Anterior cingulate cortex (tissue), 58 donors: ENCODE results near the gene GFRA3.
A peak's percentile ranks its signal among the peaks of the same experiment; 100 is the strongest.
"Not testable (repeated sequence)": the region's sequence is repeated elsewhere in the genome, so short reads cannot be mapped to it uniquely, and the experiment has no call there.

Source experiments
- DNase-seq, 58 donors: peaks; one replicate each; lab custom pipeline; 2025; lab: John Stamatoyannopoulos, UW

The GFRA3 gene

DNA sequence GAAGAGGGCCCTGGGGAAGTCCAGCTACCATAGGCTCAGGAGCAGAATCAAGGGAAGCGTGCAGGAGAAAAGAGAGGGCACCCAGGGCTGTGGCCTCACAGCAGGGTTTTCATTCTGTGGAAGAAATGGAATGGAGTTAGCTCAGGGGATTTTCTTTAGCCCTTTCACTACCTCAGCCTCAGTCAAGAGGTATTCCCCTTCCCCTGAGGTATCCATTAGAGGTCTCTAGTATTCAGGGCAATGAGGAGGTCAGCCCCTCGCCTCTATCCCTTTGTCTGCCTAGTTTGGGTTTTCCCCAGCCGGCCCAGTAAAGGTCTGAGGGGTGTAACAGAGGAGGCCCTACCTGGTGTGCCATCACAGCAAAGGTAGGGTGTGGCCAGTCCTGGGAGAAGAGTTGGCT, 21.5 kb downstream of the GFRA3 start:
- no peak for DNase-seq

DNA sequence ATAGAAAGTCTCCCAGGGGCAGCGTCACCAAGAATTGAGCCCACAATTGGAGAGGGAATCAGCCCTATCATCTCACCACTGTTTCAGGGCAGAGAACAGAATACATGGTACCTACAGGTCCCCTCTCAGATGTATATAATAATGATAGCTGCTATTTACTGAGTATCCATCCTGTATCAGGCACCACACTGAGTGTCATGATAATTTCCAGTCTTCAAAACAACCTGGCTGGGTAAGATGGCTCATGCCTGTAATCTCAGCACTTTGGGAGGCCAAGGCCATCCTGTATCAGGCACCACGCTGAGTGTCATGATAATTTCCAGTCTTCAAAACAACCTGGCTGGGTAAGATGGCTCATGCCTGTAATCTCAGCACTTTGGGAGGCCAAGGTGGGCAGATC, 26.6 kb downstream of the GFRA3 start:
- DNase-seq: not testable (repeated sequence)

DNA sequence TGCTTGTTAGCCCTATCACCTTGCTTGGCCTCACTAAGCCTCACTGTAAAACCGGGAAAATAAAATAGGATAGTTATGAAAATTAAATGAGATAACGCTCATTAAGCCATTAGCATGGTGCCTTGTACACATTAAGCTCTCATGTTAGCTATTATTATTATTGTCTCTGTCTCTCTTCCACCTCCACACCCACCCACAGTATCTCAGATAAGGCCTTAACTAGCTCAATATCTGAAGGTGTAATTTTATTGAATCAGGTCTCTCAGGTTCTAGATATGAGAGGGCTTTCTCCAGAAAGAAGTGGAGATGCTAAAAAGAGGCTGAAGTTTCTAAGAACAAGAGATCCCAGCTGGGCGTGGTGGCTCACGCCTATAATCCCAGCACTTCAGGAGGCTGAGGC, 27.6 kb downstream of the GFRA3 start:
- no peak for DNase-seq

DNA sequence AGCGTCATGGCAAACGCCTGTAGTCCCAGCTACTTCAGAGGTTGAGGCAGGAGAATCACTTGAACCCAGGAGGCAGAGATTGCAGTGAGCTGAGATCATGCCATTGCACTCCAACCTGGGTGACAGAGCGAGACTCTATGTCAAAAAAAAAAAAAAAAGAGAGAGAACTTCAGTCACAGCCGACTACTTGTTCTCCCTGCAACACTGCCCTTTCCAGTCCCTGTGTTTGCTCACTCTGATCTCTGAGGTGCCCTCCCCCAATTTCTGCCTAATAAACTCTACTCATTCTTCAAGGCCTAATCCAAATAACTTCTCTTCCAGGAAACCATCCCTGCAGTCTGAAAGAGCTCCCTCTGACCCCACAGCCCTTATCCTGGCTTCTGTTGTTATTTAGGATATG, 28.1 kb downstream of the GFRA3 start:
- no peak for DNase-seq

DNA sequence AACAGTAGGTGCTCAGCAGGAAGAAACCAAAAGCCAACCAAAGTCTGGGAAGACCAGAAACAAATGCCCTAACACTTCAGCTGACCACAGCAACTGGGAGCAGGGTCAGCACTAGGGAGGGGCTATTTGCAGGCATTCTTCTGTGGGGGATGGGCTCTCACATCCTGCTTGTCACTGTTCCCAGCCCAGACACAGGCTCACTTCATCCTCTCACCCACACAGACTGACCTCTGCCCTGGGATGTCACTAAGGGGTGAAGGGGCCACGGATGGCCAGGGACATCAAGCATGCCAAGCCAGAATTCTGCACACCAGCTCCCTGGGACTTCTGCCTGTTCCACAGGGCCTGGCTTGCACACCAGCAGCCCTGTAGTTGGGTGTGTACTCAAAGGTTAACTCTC, 28.7 kb downstream of the GFRA3 start:
- no peak for DNase-seq

DNA sequence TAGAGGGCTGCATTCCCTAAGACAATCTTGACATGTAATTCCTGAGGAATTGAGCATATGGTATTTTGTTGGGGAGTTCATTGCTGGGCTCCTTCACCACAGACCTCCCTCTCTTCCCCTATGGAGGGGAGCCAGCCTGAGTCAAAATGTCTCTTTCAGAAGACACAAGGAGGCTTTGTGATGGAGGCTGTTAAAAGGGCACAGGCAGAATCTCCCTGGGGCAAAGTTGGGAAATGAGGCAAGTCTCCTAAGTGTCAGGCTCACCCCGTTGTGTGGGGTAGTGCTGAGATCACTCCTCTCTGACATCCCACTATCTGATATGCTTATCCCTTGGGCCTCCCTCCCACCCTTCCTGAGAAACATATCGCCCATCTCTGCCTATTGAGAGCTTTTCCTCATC, 30.6 kb downstream of the GFRA3 start:
- peak in 3 of 58 donors; percentile 8 to 23 (median 14) for DNase-seq

DNA sequence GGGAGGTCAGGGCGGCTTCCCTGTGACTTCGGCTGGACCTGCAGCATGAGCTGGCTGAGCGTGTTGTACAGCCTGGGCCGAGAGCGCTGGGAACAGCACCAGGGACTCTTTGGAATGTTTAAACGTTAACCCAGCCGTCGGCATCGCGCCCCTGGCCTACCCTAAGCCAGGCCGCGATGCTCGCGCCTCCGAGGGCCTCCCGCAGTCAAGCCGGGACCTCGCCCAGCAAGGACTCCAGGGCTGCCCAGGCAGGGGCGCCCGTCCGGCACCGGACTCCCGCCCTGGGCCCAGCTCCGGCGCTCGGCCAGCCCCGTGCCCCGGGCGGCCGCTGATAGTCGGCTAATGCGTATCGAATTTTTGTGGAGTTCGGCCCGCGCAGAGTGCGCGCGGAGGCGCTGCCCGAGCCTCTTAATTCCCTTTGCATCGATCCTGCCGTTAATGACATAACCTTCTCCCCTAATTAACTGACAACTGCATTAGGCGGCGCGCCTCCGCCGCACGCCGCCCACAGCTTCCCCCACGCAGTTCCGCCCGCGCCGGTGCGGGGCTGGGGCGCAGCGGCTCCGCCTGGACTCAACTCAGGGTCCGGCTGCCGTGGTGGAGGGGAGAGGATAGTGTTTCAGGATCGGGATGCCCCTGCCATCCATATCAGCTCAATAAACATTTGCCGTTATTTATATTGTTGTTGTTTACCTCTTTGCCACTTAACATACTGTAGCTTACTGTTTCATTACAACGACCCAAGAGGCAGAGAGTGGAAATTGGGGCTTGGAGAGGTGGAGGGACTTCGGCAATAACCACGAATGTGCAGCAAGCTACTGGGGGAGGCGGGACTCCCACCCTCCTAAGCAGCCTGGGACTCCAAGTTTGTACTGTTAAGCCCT, 32.5 kb downstream of the GFRA3 start:
- DNase-seq: no peak

DNA sequence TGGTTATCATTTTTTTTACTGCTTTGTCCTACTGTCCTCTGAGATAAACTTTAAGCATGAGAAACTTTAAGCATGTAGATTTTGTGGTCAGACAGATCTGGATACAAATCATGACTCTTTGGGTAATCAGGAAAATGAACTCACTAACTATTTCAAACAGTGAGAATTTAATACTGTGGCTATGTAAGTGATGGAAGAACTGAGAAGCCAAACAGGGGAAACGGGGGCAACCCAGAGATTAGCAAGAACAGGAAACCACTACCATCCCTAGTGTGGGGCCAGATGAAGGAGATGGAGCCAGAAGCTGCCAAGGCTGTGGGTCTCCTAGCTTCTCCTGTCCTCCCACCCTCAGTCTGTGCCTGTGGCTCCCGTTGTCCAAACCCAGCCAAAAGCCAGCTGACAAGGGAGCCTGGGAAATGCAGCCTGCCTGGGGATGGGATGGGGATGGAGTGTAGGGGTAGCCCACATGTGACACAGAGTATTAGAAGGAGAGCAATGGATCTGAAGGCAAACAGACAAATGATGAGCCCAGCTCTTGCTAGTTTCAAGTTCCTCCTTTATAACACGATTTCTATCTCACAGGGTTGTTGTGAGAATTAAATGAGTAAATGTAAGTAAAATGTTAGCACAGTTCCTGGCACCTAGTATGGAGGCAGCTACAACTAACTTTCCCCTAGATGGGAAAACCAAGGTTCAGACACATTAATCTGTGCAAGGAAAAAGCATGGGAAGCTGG, 33.6 kb downstream of the GFRA3 start:
- no peak for DNase-seq

DNA sequence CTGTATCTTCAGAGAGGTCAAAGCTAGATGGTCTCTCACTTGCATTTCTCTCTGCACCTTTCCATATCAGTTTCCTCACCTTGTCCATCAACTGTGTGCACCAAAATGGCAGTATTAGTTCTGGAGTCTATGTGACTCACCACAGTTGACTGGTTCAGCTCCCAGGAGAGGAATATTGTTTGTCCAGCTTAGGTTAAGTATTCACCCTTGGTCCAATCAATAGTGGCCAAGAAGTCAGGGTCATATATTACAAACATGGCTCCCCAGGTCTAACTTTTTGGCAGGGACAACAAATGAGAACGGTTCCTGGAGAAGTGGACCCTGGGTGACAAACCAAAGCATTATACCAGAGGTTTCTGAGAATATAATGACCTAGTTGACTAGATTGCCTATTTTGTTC, 36.4 kb downstream of the GFRA3 start:
- no peak for DNase-seq

DNA sequence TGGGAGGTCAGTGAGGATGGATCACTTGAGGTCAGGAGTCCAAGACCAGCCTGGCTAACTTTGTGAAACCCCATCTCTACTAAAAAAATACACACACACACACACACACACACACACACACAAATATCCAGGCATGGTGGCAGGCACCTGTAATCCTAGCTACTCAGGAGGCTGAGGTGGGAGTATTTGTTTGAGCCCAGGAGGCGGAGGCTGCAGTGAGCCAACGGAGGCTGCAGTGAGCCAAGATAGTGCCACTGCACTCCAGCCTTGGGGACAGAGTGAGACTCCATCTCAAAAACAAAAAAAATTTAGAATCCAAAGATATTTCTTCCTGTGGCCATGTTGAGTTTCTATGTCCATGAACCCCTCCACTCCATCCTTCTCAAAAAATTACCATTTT, 39.8 kb downstream of the GFRA3 start:
- no peak for DNase-seq

DNA sequence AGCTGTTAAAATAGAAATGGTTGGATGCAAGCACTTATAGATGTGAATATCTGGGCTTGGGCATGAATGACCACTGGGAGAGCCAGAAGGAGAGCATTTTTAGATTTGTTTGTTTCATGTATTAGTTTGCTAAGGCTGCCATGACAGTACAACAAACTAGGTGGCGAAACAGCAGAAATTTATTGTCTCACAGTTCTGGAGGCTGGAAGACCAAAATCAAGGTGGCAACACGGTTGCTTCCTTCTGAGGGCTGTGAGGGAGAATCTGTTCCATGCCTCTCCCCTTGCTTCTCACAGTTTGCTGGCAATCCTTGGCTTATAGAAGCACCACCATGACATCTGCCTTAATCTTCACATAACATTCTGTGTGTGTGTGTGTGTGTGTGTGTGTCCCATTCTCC, 41.1 kb downstream of the GFRA3 start:
- DNase-seq: no peak

DNA sequence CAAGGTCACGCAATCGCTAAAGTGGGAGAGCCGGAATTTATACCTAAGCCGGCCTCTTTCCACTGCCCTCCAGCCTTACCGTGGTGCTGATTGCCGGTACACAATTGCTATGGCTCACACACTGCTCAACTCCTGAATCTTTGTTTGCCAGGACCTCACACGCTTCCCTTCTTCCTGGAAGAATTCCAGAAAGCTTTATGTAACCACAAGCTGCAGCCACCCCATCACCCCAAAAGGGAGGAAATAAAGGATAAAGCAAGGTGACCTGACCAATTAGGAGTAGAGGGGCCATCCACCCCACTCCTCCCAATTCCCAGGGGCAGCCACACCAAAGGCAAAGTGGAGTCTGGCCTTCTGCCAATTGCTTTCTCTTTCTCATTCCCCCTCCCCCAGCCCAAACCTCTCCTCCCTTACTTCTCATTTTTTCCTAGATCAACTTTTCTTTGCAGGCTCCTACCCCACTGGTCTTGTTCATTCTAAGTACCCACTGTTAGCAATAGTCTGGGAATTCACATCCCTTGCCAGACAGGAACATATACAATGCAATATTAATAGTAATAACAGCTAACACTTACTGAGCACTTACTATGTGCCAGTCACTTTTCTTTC, 43.3 kb downstream of the GFRA3 start:
- no peak for DNase-seq

DNA sequence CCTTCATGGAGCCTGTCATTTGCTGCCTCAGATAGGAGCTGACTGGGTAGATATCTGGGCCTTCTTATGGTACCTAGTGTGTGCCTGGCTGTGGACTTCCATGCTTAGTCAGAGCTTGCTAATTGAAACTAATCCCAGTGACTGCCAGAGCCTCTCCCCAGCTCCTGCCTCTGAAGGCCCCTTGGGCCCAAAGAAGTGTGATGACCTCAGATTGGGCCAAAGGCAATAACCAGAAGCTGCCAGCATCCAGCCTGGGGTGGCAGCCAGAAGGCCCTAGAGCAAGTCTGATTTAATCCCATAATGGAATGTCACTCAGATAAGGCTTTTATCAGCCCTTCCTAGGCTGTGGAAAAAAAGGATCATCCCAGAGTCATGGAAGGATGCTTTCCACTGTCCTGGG, 44.2 kb downstream of the GFRA3 start:
- no peak for DNase-seq

DNA sequence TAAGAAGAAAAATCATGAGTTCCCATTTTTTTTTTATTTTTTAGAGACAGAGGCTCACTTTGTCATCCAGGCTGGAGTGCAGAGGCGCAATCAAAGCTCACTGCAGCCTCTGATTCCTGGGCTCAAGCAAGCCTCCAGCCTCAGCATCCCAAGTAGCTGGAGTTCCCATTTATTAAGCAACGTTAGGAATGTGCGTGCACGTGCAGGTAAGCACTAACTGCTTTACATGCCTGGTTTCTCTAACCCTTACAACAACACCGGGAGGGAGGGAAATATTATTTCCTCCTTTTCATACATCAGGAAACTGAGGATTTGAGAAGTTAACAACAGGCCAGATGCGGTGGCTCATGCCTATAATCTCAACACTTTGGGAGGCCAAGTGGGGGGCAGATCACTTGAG, 45.0 kb downstream of the GFRA3 start:
- DNase-seq: no peak

DNA sequence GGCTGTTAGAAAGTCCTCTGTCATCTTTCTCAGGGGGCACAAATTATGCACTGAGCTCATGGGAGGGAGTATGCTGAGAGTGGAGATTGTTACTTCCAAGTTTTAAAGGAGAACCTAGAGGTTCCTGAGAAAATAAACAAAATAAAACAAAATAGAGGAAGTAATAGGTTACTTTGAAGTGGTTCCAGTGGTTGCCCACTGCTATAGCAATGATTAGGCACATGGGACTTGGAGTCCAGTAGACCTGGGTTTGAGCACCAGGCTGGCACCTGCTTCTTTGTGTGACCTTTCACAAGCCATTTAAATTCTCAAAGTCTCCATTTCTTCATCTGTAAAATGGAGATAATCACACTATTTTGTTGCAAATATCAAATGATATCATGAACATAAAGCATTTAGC, 47.5 kb downstream of the GFRA3 start:
- no peak for DNase-seq

DNA sequence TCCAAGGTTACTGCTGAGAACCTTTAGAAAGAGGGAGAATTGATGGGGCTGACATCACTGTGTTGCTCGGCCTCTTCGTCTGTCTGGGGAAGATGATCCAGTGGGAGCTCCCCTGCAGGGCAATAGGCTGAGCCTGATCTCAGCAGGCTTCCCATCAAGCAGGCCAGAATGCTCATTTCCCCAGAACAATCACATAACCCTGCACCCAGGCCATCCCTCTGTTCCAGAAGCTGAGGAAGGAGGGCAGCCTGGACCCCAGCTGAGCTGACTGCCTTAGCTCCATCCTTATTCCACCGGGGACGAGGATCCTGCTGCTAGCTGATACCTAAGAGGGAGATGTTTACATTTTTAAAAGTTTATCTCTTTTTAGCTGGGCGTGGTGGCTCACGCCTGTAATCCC, 49.7 kb downstream of the GFRA3 start:
- DNase-seq: no peak

DNA sequence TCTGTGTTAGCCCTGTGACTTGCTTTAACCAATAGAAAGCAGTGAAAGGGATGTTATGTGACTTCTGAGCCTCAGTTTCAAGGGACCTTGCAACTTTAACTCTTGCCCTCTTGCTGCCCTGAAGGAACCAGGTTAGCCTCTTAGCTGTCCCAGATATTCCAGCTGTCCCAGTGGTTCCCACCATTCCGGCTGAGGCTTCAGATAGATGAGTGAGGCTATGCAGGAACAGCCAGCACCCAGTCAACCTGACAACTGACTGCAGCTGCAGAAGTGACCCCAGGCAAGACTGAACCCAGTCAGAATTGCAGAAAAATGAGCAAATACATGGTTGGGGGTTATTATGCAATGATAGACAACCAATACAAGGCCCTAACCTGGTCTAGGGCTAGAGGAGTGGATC, 50.9 kb downstream of the GFRA3 start:
- no peak for DNase-seq

DNA sequence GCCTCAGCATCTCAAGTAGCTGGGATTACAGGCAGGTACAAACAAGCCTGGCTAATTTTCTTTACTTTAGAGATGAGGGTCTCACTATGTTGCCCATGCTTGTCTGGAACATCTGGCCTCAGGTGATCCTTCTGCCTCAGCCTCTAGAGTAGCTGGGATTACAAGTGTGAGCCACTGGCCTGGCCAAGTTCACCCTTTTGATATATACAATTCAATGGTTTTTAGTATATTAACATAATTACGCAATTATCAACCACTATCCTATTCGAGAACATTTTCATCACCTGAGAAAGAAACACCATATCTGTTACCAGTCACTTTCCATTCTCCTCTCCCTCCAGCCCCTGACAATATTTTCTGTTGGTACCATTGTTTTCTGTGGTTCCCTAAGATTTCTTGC, 57.6 kb downstream of the GFRA3 start:
- DNase-seq: no peak

DNA sequence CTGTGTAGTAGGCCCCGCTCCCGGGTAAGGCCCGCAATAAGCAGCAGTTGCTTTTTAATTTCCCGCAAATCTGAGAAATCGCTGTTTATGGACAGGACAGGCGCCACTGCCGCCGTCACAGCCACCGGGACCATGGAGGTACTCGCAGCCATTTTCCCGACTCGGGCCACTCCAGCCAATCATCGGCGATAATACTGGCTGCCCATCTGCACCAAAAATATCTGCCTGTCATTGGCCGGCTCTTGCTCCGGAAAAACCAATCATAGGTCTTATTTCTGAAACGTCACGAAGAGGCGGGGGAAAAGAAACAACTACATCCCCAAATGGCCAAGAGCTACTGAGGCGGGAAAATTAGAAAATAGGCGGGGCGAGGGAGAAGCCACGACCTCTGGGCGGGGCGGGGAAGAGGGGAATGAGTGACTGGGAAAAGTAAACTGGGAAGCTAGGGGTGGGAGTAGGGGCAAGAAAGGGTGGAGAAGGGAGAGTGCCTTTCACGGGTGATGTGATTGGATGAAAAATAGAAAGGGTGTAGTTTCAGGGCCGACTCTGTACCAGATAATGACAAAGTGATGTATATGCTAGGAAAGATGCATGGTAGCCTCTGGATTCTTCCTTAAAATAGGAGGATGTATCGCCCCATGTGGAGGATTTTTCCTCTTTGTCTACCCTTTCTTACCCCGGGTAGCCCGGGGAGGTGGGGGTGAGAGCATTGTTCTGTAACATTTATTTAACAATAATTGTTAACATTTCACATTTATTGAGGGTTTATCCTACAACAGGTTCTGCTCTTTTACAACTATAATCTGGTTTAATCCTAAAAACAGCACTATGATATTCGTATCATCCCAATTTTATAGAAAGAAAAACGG, 61.0 kb downstream of the GFRA3 start, which contains the start of gene CDC23:
CDC23 (minus strand) TSS at position 163 of the 869 bp plus-strand sequence; CDS start at position 152, 11 bp downstream.
- peak; percentile 33 to 97 (median 88) for DNase-seq

DNA sequence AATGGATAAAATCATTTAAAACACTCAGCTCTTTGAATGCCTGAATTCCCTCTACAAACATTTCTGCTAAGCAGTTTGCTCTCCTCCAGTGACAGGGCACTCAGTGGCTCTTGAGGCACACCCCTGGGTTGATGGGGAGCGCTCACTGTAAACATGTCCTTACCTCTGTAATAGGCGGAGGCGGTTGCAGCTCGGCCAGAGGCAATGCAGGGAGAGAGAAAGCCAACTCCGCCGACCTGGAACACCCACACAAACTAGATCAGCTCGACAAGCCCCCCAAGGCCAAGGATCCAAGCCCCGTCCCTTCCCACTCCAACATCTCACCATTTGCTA, 61.6 kb downstream of the GFRA3 start:
- DNase-seq: peak in 3 of 58 donors; percentile 29 to 61 (median 32)

DNA sequence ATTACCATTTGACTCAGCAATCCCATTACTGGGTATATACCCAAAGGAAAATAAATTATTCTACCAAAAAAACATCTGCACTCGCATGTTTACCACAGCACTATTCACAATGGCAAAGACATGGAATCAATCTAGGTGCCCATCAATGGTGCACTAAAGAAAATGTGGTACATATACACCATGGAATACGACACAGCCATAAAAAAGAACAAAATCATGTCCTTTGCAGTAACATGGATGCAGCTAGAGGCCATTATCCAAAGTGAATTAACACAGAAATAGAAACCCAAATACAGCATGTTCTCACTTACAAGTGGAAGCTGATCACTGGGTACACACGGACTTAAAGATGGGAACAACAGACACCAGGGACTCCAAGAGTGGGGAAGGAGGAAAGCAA, 63.4 kb downstream of the GFRA3 start:
- DNase-seq: no peak
